ENCODE data around the gene LRRC3.
"Not testable (repeated sequence)": the region's sequence is repeated elsewhere in the genome, so short reads cannot be mapped to it uniquely, and the experiment has no call there.

DNA sequence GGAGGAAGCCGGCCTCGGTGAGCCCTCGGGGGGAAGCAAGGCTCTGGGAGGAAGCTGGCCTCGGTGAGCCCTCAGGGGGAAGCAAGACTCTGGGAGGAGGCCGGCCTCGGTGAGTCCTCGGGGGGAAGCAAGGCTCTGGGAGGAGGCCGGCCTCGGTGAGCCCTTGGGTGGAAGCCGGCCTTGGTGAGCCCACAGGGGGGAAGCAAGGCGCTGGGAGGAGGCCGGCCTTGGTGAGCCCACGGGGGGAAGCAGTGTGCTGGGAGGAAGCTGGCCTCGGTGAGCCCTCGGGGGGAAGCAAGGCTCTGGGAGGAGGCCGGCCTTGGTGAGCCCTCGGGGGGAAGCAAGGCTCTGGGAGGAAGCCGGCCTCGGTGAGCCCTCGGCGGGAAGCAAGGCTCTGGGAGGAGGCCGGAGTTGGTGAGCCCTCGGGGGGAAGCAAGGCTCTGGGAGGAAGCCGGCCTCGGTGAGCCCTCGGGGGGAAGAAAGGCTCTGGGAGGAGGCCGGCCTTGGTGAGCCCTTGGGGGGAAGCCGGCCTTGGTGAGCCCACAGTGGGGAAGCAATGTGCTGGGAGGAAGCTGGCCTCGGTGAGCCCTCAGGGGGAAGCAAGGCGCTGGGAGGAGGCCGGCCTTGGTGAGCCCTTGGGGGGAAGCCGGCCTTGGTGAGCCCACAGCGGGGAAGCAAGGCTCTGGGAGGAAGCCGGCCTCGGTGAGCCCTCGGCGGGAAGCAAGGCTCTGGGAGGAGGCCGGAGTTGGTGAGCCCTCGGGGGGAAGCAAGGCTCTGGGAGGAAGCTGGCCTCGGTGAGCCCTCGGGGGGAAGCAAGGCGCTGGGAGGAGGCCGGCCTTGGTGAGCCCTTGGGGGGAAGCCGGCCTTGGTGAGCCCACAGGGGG, 47.9 kb downstream of the LRRC3 start:
- not testable (repeated sequence) for TF ChIP-seq CTCF (IDR thresholded peaks at IDR 0.05; ENCODE audit: extremely low read depth in 1 of 2, insufficient read depth in 1 of 2, low read depth in 1 of 2, low read length in 2 of 2); GATA2 (IDR thresholded peaks at IDR 0.05; ENCODE audit: insufficient read depth, insufficient read length, low read depth, low read length)

Measured in endothelial cell of umbilical vein (primary cell).